ENCODE data around the gene SLC9A6.
"Not testable (repeated sequence)": the region's sequence is repeated elsewhere in the genome, so short reads cannot be mapped to it uniquely, and the experiment has no call there.

Gene SLC9A6

DNA sequence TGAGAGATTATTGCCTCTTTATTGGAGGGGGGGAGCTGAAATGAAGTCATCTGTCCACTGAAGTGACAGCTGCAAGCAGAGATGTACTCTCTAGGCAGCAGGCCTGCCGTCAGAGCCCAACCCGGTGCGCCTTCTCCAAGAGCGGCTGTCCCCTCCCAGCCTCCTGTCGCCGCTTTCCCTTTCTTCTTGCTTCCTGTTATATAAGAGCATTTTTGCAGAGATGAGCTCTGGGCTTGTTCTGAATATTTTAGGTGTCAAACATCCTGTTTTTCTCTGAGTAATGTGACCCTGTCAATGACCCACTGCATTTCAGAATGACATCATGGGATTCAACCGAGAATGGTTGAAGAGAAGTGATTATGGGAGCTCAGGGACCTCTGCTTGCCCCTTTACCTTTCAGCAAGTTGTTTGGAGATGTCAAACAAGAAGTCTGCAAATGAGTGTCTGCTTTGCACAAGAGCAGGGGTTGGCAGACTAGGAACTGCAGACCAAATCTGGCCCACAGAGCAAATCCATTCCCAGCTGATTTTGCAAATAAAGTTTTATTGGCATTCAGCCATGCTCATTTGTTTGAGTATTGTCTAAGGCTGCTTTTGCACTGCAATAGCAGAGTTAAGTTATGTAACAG, 79.9 kb downstream of the SLC9A6 start:
- no peak for DNase-seq

DNA sequence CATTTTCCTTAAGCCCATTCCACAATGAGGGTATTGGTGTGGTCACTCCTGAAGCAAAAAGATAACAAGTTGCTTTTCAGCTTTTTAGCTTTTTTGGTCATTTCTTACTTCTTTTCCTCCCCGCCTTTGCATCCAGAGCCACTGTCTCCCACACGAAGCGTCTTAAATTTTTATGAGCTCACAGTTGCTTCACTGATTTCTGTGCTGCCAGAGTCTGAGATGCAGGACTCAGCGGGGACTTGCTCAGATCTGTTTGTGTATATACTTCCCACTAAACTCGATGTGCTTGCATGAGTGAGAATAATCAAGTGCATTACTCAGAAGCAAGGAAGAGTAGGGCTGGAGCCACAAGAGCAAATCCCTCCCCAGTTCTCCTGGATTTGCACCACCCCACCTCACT, 81.9 kb downstream of the SLC9A6 start:
- DNase-seq, result no peak

DNA sequence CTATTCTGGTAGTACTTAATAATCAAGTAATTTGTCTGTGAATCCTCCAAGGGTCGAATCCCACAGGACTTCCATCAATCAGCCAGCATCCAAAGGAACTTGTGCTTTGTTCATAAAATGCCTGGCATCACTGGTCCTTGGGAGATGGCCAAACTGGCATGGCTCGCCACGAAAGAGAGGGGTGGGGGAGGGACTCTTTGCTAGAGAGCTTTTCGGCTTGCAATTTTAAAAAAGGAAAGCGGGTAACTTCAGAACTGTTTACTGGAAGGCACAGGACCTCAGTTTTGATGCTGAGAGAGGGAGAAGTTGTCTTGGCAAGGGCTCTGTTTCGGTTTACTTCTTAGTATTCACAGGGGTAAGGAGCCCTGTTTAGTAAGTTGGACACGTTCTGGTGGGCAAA, 82.7 kb downstream of the SLC9A6 start:
- no peak for DNase-seq

DNA sequence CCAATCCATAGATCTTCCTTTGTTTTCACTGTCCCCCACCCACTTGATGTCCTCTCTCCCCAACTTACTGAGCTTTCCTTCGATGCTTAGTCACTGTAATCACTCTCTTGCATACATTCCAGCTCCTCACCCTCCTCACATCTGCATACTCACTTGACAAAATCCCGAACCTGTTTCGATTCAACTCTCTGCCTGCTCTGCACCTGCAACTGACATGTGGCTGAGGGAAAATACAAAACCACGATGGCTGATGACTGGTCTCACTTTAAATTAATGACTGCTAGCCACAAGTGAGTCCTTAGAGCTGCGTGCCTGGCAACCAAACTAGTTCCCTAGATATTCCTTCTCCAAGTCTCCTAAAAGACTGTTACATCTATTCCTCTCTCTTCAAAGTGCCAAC, 91.7 kb downstream of the SLC9A6 start:
- DNase-seq, result no peak

DNA sequence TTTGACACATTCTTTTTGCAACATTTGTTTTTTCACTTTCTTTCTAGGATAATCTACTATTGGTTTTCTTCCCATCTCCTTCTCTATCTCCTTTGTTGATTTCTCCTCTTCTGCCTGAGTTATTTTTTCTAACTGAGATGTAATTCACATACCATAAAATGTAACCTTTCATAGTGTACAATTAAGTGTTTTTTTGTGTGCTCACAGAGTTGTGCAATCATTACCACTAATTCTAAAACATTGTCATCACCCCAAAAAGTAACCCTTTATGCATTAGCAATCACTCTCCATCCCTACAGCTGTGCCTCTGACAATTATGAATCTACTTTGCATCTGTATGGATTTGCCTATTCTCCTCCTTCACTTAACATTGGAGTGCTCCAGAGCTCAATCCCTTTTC, 95.5 kb downstream of the SLC9A6 start:
- DNase-seq, result no peak

DNA sequence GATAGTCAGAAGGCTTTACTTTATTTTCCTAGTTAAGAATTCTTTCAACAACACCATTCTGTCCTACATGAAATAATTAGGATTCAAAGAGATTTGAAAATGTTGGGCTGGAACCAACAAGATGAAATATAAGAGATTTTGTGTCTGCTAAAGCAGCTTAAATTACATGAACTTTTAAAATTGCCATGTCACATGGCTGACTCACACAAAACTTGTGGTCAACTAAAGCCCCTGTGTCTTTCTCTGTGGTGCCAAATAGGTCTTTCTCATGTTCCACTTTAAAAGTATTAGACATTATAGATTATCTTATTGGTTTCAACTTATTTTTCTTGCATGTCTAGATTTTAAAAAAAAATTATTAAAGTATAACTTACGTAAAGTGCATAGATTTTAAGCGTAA, 101.3 kb downstream of the SLC9A6 start:
- no peak for DNase-seq

DNA sequence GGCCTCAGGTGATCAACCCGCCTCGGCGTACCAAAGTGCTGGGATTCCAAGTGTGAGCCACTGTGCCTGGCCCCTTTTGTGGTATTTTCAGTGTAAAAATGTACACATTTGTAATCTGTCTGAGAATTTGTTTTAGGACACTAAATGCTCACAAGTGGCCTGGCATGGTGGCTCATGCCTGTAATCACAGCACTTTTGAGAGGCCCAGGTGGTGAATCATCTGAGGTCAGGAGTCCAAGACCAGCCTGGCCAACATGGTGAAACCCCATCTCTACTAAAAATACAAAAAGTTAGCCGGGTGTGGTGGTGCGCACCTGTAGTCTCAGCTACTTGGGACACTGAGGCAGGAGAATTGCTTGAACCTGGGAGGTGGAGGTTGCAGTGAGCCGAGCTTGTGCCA, 106.7 kb downstream of the SLC9A6 start:
- not testable (repeated sequence) for DNase-seq

DNA sequence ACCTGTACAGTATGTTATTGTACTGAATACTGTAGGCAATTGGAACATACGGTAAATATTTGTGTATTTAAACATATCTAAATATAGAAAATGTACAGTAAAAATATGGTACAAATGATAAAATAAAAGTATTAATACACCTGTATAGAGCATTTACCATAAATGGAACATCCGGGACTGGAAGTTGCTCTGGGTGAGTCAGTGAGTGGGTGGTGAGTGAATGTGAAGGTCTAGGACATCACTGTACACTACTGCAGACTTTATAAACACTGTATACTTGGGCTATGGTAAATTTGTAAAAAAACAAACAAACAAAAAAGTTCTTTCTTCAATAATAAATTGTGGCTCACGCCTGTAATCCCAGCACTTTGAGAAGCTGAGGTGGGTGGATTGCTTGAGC, 109.7 kb downstream of the SLC9A6 start:
- DNase-seq, result no peak

All from activated CD8-positive, alpha-beta memory T cell treated with anti-CD3 and anti-CD28 coated beads, Interleukin-2, amount 50 U/mL, for 48 hours (primary cell).